Panc1 (cell line): ENCODE data around the gene RAB6B. TPM values are rescaled to one million over a fixed set of nuclear protein-coding genes. Genes with fewer than 3 reads are reported as not detected.

ENCODE experiments used
- ATAC-seq: fragments of 200-7000 bp; cut with Tn5 transposase; 2 replicates; pipeline ENCODE4 v1.9.1; 2020; ENCODE audit warnings: mild to moderate bottlenecking, moderate library complexity
- Bru-seq: library from RNA; stranded (reverse); fragments of 400-500 nt; gene quantifications from one replicate; lab custom pipeline; 2021; lab: Mats Ljungman, UMichigan
- BruChase-seq, 2 experiments: library from RNA; stranded (reverse); fragments of 400-500 nt; gene quantifications; one replicate each; lab custom pipeline; 2021; lab: Mats Ljungman, UMichigan
- BruUV-seq: library from RNA; stranded (reverse); fragments of 400-500 nt; replicated peaks from 2 replicates; lab custom pipeline; 2021; lab: Mats Ljungman, UMichigan
- CTCF ChIA-PET: fragments of 300-600 bp; sonication (Branson Sonifier 250); formaldehyde crosslinking; loops from one replicate; lab custom pipeline; 2022; ENCODE audit warnings: antibody characterized with exemption; lab: Charles Lee
- POLR2A ChIA-PET: fragments of 300-600 bp; sonication (Branson Sonifier 250); formaldehyde crosslinking; loops from one replicate; lab custom pipeline; 2022; ENCODE audit warnings: antibody characterized with exemption; lab: Charles Lee
- DNase-seq: peaks from one replicate; pipeline ENCODE4 v3.0.0-alpha.2; 2010; ENCODE audit warnings: low read depth, low spot score
- H3K27ac ChIP-seq: 2 replicates; pipeline ENCODE4 v1.5.1; 2011; ENCODE audit warnings: mild to moderate bottlenecking, low read length, inconsistent platforms
- H3K27me3 ChIP-seq: fragments of 200-500 bp; sonication (Bioruptor generic); 2 replicates; pipeline ENCODE4 v1.6.0; 2014; ENCODE audit warnings: low read length, inconsistent platforms; ENCODE audit not compliant: control insufficient read depth, insufficient read depth
- H3K36me3 ChIP-seq: fragments of 200-500 bp; sonication (Bioruptor generic); 2 replicates; pipeline ENCODE4 v1.5.1; 2014; ENCODE audit warnings: inconsistent platforms, mild to moderate bottlenecking, low read length, moderate library complexity; ENCODE audit not compliant: control insufficient read depth, insufficient read depth
- H3K4me1 ChIP-seq: 2 replicates; pipeline ENCODE4 v1.5.1; 2011; ENCODE audit warnings: inconsistent platforms, mild to moderate bottlenecking, low read length, moderate library complexity; ENCODE audit not compliant: control insufficient read depth, insufficient read depth
- H3K4me3 ChIP-seq, 2 experiments: 2 replicates each; pipeline ENCODE4 v1.5.1; 2011 to 2012; ENCODE audit warnings: low read depth in 2 of 2, low read length in 2 of 2, mild to moderate bottlenecking in 2 of 2, inconsistent platforms in 1 of 2, moderate library complexity in 1 of 2
- H3K9me3 ChIP-seq: fragments of 200-500 bp; sonication (Bioruptor generic); 2 replicates; pipeline ENCODE4 v1.5.1; 2014; ENCODE audit warnings: low read depth, mild to moderate bottlenecking, inconsistent platforms, low read length, moderate library complexity; ENCODE audit not compliant: control insufficient read depth, insufficient read depth
- POLR2AphosphoS5 ChIP-seq: IDR thresholded peaks from 2 replicates; pipeline ENCODE4 v1.6.1; 2012; ENCODE audit warnings: mild to moderate bottlenecking, low read depth, low read length, moderate library complexity
- SIN3A ChIP-seq: IDR thresholded peaks from 2 replicates; pipeline ENCODE4 v1.6.1; 2012; ENCODE audit warnings: low read depth, mild to moderate bottlenecking, low read length, moderate library complexity, borderline replicate concordance; ENCODE audit not compliant: insufficient read depth
- TCF7L2 ChIP-seq: IDR thresholded peaks from 2 replicates; pipeline ENCODE4 v1.6.1; 2011; ENCODE audit warnings: mild to moderate bottlenecking, low read depth, low read length, inconsistent platforms
- in situ Hi-C: cut with HindIII; loops from 2 replicates; pipeline ENCODE4 v1.10.0; 2016; ENCODE audit warnings: low sequenced_read_pairs, low pct_unique_long_range_greater_than_20kb
- intact Hi-C: fragments of 100-400 bp; cut with micrococcal nuclease; formaldehyde crosslinking; loops from one replicate; pipeline ENCODE4 v1.10.0; 2022; ENCODE audit not compliant: unreplicated experiment
- long read RNA-seq: library from polyadenylated mRNA; unstranded; transcript quantifications from one replicate; pipeline ENCODE4 v2.0.0, GENCODE V29; 2021; ENCODE audit not compliant: unreplicated experiment
- polyA plus RNA-seq: library from polyadenylated mRNA; unstranded; fragments of >200 nt; gene quantifications from one replicate; pipeline ENCODE4 v1.2.1, GENCODE V29; 2012; ENCODE audit warnings: missing spikeins; ENCODE audit not compliant: insufficient read length
- total RNA-seq: library from RNA; stranded (reverse); gene quantifications from one replicate; pipeline ENCODE4 v1.2.1, GENCODE V29; 2021; ENCODE audit not compliant: unreplicated experiment
- TF ChIP-seq, protein P1 (sequence below), 2 experiments: IDR thresholded peaks; 2 replicates each; pipeline ENCODE4 v1.6.1; 2011 to 2012; ENCODE audit warnings: low read depth in 2 of 2, control low read depth in 1 of 2, low read length in 1 of 2, mild to moderate bottlenecking in 1 of 2, moderate library complexity in 1 of 2; ENCODE audit not compliant: insufficient read depth in 1 of 2
- TF ChIP-seq, protein P2 (sequence below): fragments of 450-650 bp; IDR thresholded peaks from 2 replicates; pipeline ENCODE4 v1.5.1; 2017; ENCODE audit warnings: mild to moderate bottlenecking

The RAB6B gene
- total RNA-seq (49.2 TPM), Bru-seq, nascent RNA (percentile 59 among the genes with signal in this experiment), BruChase-seq, experiment 1, labeled RNA remaining after a 2-hour chase (percentile 56 among the genes with signal in this experiment), BruChase-seq, experiment 2, labeled RNA remaining after a 6-hour chase (percentile 62 among the genes with signal in this experiment)
- polyA plus RNA-seq, result 113 TPM
- long read RNA-seq, full-length matches to known transcripts, result 2 of 18 reads
- long read RNA-seq, partial matches to known transcripts, result 0 of 18 reads
- long read RNA-seq, other reads (novel, unspliced or antisense), result 16 of 18 reads

DNA sequence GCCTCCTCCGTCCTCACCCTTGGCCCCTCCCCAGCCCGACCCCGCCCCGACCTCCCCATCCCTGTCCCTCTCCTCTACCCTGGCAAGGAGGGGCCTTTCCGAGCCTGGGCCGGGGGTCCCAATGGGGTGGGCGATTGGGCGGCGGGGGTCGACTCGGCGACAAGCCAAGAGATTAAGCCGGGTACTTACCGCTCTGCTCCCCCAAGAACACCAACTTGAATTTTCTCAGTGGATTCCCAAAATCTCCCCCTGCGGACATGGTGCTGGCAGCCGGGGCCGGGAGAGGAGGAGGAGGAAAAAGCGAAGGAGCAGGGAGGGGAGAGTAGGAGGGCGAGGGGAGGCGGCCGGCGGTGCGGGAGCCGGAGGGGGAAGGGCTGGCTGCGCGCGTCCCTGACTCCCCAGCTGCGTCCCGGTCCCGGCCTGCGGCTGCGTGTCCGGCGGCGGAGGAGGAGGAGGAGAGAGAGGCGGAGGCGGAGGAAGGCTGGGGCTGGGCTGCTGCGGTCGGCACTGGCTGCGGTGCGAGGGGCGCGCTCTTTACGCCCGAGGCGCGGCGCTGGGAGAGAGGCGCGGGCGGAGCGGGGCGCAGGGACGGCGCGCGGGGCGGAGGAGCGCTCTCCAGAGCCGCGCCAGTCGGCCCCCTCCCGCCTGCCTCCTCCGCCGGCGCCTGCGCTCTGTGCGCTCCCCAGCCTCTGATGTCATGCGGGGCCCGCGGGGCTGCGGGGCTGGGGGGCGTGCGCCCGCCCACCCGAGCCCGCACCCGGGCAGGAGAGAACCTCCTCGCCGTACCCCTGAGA lies at the start of gene RAB6B:
RAB6B (minus strand) TSS at position 675 of the 794 bp plus-strand sequence; CDS start at position 259, 416 bp downstream.
- Histone ChIP-seq H3K9me3 (no peaks in the 10 kb centered on the region), H3K27ac (peak within 1 kb of the TSS; percentile 69), H3K4me1 (peaks cover 10% of the 10 kb centered on the region), H3K36me3 (no peaks in the 10 kb centered on the region), H3K27me3 (no peaks in the 10 kb centered on the region), H3K4me3 (peak within 1 kb of the TSS; percentile 76 to 79)
- BruUV-seq, result no TSS peak
- intact Hi-C loops, result no loop called here
- DNase-seq (no peak), ATAC-seq (peak; percentile 93)
- TF ChIP-seq, protein P1, sequence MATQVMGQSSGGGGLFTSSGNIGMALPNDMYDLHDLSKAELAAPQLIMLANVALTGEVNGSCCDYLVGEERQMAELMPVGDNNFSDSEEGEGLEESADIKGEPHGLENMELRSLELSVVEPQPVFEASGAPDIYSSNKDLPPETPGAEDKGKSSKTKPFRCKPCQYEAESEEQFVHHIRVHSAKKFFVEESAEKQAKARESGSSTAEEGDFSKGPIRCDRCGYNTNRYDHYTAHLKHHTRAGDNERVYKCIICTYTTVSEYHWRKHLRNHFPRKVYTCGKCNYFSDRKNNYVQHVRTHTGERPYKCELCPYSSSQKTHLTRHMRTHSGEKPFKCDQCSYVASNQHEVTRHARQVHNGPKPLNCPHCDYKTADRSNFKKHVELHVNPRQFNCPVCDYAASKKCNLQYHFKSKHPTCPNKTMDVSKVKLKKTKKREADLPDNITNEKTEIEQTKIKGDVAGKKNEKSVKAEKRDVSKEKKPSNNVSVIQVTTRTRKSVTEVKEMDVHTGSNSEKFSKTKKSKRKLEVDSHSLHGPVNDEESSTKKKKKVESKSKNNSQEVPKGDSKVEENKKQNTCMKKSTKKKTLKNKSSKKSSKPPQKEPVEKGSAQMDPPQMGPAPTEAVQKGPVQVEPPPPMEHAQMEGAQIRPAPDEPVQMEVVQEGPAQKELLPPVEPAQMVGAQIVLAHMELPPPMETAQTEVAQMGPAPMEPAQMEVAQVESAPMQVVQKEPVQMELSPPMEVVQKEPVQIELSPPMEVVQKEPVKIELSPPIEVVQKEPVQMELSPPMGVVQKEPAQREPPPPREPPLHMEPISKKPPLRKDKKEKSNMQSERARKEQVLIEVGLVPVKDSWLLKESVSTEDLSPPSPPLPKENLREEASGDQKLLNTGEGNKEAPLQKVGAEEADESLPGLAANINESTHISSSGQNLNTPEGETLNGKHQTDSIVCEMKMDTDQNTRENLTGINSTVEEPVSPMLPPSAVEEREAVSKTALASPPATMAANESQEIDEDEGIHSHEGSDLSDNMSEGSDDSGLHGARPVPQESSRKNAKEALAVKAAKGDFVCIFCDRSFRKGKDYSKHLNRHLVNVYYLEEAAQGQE (IDR thresholded peaks at IDR 0.05; ENCODE audit: insufficient read depth in 1 of 2, low read depth in 2 of 2, low read length in 1 of 2), result no peak
- TF ChIP-seq SIN3A (peak; percentile 76; the same call in 1 of the 2 replicates), TCF7L2 (0 out of 2 replicates have a peak, but pooled peaks have one; percentile 20), POLR2AphosphoS5 (no peak)
- TF ChIP-seq, protein P2, sequence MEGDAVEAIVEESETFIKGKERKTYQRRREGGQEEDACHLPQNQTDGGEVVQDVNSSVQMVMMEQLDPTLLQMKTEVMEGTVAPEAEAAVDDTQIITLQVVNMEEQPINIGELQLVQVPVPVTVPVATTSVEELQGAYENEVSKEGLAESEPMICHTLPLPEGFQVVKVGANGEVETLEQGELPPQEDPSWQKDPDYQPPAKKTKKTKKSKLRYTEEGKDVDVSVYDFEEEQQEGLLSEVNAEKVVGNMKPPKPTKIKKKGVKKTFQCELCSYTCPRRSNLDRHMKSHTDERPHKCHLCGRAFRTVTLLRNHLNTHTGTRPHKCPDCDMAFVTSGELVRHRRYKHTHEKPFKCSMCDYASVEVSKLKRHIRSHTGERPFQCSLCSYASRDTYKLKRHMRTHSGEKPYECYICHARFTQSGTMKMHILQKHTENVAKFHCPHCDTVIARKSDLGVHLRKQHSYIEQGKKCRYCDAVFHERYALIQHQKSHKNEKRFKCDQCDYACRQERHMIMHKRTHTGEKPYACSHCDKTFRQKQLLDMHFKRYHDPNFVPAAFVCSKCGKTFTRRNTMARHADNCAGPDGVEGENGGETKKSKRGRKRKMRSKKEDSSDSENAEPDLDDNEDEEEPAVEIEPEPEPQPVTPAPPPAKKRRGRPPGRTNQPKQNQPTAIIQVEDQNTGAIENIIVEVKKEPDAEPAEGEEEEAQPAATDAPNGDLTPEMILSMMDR, result no peak
- POLR2A ChIA-PET, result no interaction called here
- CTCF ChIA-PET, result no interaction called here
- in situ Hi-C loops, result no loop called here

- Histone ChIP-seq H3K36me3 (no peaks in the 10 kb centered on the region), H3K9me3 (no peaks in the 10 kb centered on the region), H3K4me1 (peaks cover 55% of the 10 kb centered on the region), H3K27me3 (no peaks in the 10 kb centered on the region), H3K4me3 (0 out of 4 replicates have a peak overlapping the region, but pooled peaks of 1 of the 2 experiments have one; percentile 2), H3K27ac (peak overlapping the region; percentile 79)
- in situ Hi-C loops (no loop called here), intact Hi-C loops (loop anchor here (5.0 kb wide), 1 partner anchor 87 kb away; no protein-coding TSS in a partner anchor)
- CTCF ChIA-PET, result no interaction called here
- POLR2A ChIA-PET, result no interaction called here
- DNase-seq, result no peak
- no TSS peak for BruUV-seq
- TF ChIP-seq POLR2AphosphoS5 (peak; percentile 33; the same call in 1 of the 2 replicates), TCF7L2 (no peak)
- ATAC-seq, result peak; percentile 75
Measured at GRCh38 chr3:133944641-133945380, 49.1 kb upstream of the RAB6B start.
